ENCODE data around the gene PGAM2. TPM values are rescaled to one million over a fixed set of nuclear protein-coding genes. Genes with fewer than 3 reads are reported as not detected.

The PGAM2 gene
- total RNA-seq, 1 donor from 2014 or later: 0.44 TPM

- no peaks in the 10 kb centered on the region for H3K9me3 ChIP-seq
- H3K4me1 ChIP-seq: peaks cover 13% of the 10 kb centered on the region
- no peak for TF ChIP-seq CTCF (IDR thresholded peaks at IDR 0.05)
- peaks cover 3% of the 10 kb centered on the region for H3K27me3 ChIP-seq (ENCODE audit: low read depth)
- no peak overlapping the region for H3K27ac ChIP-seq
- no peak overlapping the region for H3K4me3 ChIP-seq
- DNase-seq (no peak), ATAC-seq (no peak)
- H3K36me3 ChIP-seq: no peaks in the 10 kb centered on the region
- intact Hi-C loops (cut with DNase I): no loop called here
Measured at GRCh38 chr7:44098092-44099068, 33.0 kb upstream of the PGAM2 start.

DNA sequence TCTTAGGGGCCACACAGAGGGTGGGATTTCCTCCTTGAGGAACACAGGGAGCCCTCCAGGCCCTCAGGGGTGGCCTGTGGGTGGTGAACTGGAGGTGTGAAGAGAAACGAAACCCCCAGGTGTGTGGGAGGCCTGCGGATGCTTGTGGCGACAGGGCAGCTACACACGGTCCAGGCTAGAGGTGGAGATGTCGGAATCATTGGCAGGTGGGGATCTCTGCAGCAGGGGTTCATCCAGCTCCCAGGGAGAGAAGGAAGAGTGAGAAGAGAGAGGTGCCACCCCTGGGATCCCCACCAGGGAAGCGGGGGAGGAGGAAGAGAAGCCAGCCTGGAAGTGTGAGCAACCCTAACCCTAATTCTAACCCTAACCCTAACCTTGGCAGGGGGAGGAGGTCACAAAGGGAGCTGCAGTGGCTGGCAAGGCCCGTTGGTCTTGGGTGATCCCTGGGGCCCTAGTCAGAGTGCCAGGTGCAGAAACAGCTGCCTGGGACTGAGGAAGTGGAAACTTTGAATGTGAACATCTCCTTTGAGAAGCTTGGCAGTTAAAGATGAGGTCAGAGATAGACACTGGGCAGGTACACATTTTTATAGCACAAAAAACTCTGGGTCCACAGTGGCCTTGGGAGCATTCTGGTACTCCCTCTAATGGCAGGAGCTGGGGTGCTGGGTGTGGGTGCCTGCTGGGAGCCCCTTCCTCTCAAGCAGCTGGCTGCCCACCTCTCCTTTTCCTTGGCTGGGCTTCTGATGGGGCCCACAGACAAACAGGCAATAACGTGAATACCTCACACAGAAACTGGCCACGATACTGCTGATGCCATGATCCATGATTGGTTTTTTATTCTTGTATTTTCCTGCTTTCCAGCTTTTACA is 31.9 kb upstream of the PGAM2 start:
- no peak for DNase-seq
- Histone ChIP-seq H3K4me3 (no peak overlapping the region), H3K4me1 (peaks cover 13% of the 10 kb centered on the region), H3K27me3 (ENCODE audit: low read depth) (no peaks in the 10 kb centered on the region), H3K36me3 (no peaks in the 10 kb centered on the region), H3K9me3 (no peaks in the 10 kb centered on the region), H3K27ac (no peak overlapping the region)
- intact Hi-C loops (cut with DNase I): no loop called here
- ATAC-seq: no peak
- TF ChIP-seq CTCF (IDR thresholded peaks at IDR 0.05): no peak

- DNase-seq (no peak), ATAC-seq (no peak)
- no peak overlapping the region for H3K27ac ChIP-seq
- no peak for TF ChIP-seq CTCF (IDR thresholded peaks at IDR 0.05)
- no peaks in the 10 kb centered on the region for H3K9me3 ChIP-seq
- H3K4me1 ChIP-seq: peaks cover 13% of the 10 kb centered on the region
- H3K36me3 ChIP-seq: no peaks in the 10 kb centered on the region
- intact Hi-C loops (cut with DNase I): no loop called here
- H3K4me3 ChIP-seq: no peak overlapping the region
- no peaks in the 10 kb centered on the region for H3K27me3 ChIP-seq (ENCODE audit: low read depth)
Measured at GRCh38 chr7:44096326-44096881, 31.0 kb upstream of the PGAM2 start.

GRCh38 chr7:44095781-44096180 is 30.4 kb upstream of the PGAM2 start:
- TF ChIP-seq CTCF (IDR thresholded peaks at IDR 0.05): no peak
- no peaks in the 10 kb centered on the region for H3K36me3 ChIP-seq
- no peak for ATAC-seq

GRCh38 chr7:44094883-44095592 is 29.7 kb upstream of the PGAM2 start:
- intact Hi-C loops (cut with DNase I): no loop called here
- ATAC-seq (no peak), DNase-seq (no peak)
- TF ChIP-seq CTCF (IDR thresholded peaks at IDR 0.05): no peak
- Histone ChIP-seq H3K27me3 (ENCODE audit: low read depth) (no peaks in the 10 kb centered on the region), H3K4me1 (peaks cover 13% of the 10 kb centered on the region), H3K9me3 (no peaks in the 10 kb centered on the region), H3K4me3 (no peak overlapping the region), H3K36me3 (no peaks in the 10 kb centered on the region), H3K27ac (no peak overlapping the region)

More at GRCh38 chr7:44095781-44096180, 30.4 kb upstream of the PGAM2 start:
- no peak for DNase-seq
- peak overlapping the region; percentile 6 for H3K27ac ChIP-seq
- intact Hi-C loops (cut with DNase I): no loop called here
- H3K4me1 ChIP-seq: peaks cover 13% of the 10 kb centered on the region
- H3K27me3 ChIP-seq (ENCODE audit: low read depth): no peaks in the 10 kb centered on the region
- H3K9me3 ChIP-seq: no peaks in the 10 kb centered on the region
- H3K4me3 ChIP-seq: no peak overlapping the region

All from lower lobe of right lung (tissue), 2 donors.